Heart left ventricle (tissue), 16 donors: ENCODE results near the gene MLIP. TPM values are rescaled to one million over a fixed set of nuclear protein-coding genes. Genes with fewer than 3 reads are reported as not detected.
A peak's percentile ranks its signal among the peaks of the same experiment; 100 is the strongest.
"Not testable (repeated sequence)": the region's sequence is repeated elsewhere in the genome, so short reads cannot be mapped to it uniquely, and the experiment has no call there.

Experiments used
- ATAC-seq, 4 donors: fragments of 200-7000 bp; cut with Tn5 transposase; one replicate each; pipeline ENCODE4 v1.9.1; 2020 to 2022; ENCODE audit warnings: moderate library complexity in 4 of 4, mild to moderate bottlenecking in 3 of 4, moderate number of reproducible peaks in 1 of 4
- DNase-seq, 5 donors: peaks; one replicate each; pipeline ENCODE4 v3.0.0-alpha.2; 2020
- H3K27ac ChIP-seq, 12 donors: fragments of 200-600 bp; sonication (generic) in 4 of 12; one replicate each; pipeline versions ENCODE4 v1.5.0 to v1.8.0; 2016 to 2022; ENCODE audit warnings: mild to moderate bottlenecking in 2 of 12
- H3K27me3 ChIP-seq, 9 donors: fragments of 200-600 bp; sonication (generic) in 2 of 9; one replicate each; pipeline versions ENCODE4 v1.5.1 to v1.8.0; 2016 to 2022; ENCODE audit warnings: mild to moderate bottlenecking in 3 of 9
- H3K36me3 ChIP-seq, 9 donors: fragments of 200-600 bp; sonication (generic) in 2 of 9; one replicate each; pipeline versions ENCODE4 v1.5.0 to v1.8.0; 2018 to 2022; ENCODE audit warnings: mild to moderate bottlenecking in 2 of 9
- H3K4me1 ChIP-seq, 12 donors: fragments of 200-600 bp; sonication (generic) in 4 of 12; one replicate each; pipeline versions ENCODE4 v1.5.0 to v1.8.0; 2016 to 2022; ENCODE audit warnings: mild to moderate bottlenecking in 3 of 12
- H3K4me3 ChIP-seq, 12 donors: fragments of 200-600 bp; sonication (generic) in 4 of 12; one replicate each; pipeline versions ENCODE4 v1.5.0 to v1.8.0; 2017 to 2022; ENCODE audit warnings: mild to moderate bottlenecking in 9 of 12, moderate library complexity in 4 of 12
- H3K9me3 ChIP-seq, 12 donors: fragments of 200-600 bp; sonication (generic) in 4 of 12; one replicate each; pipeline versions ENCODE4 v1.5.0 to v1.8.0; 2016 to 2022; ENCODE audit warnings: mild to moderate bottlenecking in 1 of 12
- POLR2A ChIP-seq, 2 donors: fragments of 450-650 bp; IDR thresholded peaks; one replicate each; pipeline ENCODE4 v1.6.1; 2017; ENCODE audit warnings: antibody characterized with exemption in 2 of 2, mild to moderate bottlenecking in 2 of 2, moderate library complexity in 2 of 2
- WGBS, 4 donors: extraction: QIAGEN DNeasy Blood & Tissue Kit in 2 of 4; methylation state at CpG; one replicate each; pipeline versions ENCODE4 v1.1.5 to v1.1.7; 2013 to 2018; 5-methylcytosine and 5-hydroxymethylcytosine counted together
- intact Hi-C, 10 donors: fragments of 100-400 bp; cut with DNase I; formaldehyde crosslinking; loops; one replicate each; pipeline versions ENCODE4 v1.11.1 to v1.14.2; 2022
- polyA plus RNA-seq, 2 donors: library from polyadenylated mRNA; stranded (reverse); fragments of 200-250 nt; gene quantifications; one replicate each; pipeline ENCODE4 v1.2.3, GENCODE V29; 2013
- total RNA-seq, 9 donors: library from RNA; depleted of rRNA in 2 of 9; stranded (reverse); fragments of >200 nt in 2 of 9; fragmentation: NEBNext Ultra II Directional in 3 of 9; extraction: Animal tissue kit (Norgen Biotek cat#: 25700) in 3 of 9; gene quantifications; one replicate each; pipeline versions ENCODE4 v1.1.0 to v1.2.4, GENCODE V29; 2016 to 2023
- TF ChIP-seq, protein P1 (sequence below), 12 donors: fragments of 200-600 bp; sonication (generic) in 4 of 12; IDR thresholded peaks; one replicate each; pipeline versions ENCODE4 v1.5.0 to v1.8.0; 2018 to 2022; ENCODE audit warnings: antibody characterized with exemption in 12 of 12, mild to moderate bottlenecking in 5 of 12
- donor health status: ischemic (EF 13 %, LVEDD 7.1; RV severe dilation, severe dysfunction).
- donor health status: healthy with polysubstance abuse.
- donor health status: DM: no; HTN: yes; CAD: no.
- donor health status: DM: no; HTN: no; CAD: no.
- donor health status: ischemic (EF 25% LVEDD 6.9; RV normal size, moderate dysfunction).
- donor health status: ischemic (EF 25% LVEDD 5.7; RV mildly dilated, moderate dysfunction).
- donor health status: healthy.
- donor health status: DM: yes; HTN: yes; CAD: no.
- donor health status: ischemic (EF 35%, LVEDD 5.7; RV mildly dilated, moderate dysfunction).
- donor health status: nonischemic (EF 11% LVEDD 7.7; RV severe dilation, severe dysfunction).
- donor health status: DM: yes; HTN: yes; CAD: no.
- donor health status: PGD.
- donor health status: ischemic (EF 29% LVEDD 5.4; RV normal size, mild dysfunction).
- donor health status: nonischemic (EF 23%, LVEDD 6.1; RV moderate dilation, normal function).

MLIP gene
- total and polyA plus RNA-seq, 11 donors, result 130 to 522 (median 360) TPM

GRCh38 chr6:54198134-54198533 is 86.9 kb downstream of the MLIP start:
- TF ChIP-seq, protein P1, sequence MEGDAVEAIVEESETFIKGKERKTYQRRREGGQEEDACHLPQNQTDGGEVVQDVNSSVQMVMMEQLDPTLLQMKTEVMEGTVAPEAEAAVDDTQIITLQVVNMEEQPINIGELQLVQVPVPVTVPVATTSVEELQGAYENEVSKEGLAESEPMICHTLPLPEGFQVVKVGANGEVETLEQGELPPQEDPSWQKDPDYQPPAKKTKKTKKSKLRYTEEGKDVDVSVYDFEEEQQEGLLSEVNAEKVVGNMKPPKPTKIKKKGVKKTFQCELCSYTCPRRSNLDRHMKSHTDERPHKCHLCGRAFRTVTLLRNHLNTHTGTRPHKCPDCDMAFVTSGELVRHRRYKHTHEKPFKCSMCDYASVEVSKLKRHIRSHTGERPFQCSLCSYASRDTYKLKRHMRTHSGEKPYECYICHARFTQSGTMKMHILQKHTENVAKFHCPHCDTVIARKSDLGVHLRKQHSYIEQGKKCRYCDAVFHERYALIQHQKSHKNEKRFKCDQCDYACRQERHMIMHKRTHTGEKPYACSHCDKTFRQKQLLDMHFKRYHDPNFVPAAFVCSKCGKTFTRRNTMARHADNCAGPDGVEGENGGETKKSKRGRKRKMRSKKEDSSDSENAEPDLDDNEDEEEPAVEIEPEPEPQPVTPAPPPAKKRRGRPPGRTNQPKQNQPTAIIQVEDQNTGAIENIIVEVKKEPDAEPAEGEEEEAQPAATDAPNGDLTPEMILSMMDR (IDR thresholded peaks at IDR 0.05), result no peak
- no peak for TF ChIP-seq POLR2A (IDR thresholded peaks at IDR 0.05)
- ATAC-seq (peak in 1 of 4 donors; percentile 9), DNase-seq (no peak)
- 84 to 96% (median 91%) methylated on average over 3 of the region's 3 CpGs for whole genome bisulfite sequencing, 4 donors
- no peak overlapping the region for H3K27ac ChIP-seq
- peaks cover 0 to 4% (median 0%) of the 10 kb centered on the region in 9 donors for H3K36me3 ChIP-seq
- H3K9me3 ChIP-seq, result no peaks in the 10 kb centered on the region
- H3K4me3 ChIP-seq, result no peak overlapping the region
- H3K4me1 ChIP-seq, result peaks cover 0 to 13% (median 6%) of the 10 kb centered on the region in 12 donors
- H3K27me3 ChIP-seq, result no peaks in the 10 kb centered on the region
- intact Hi-C loops, result no loop called here

GRCh38 chr6:54203474-54204035 is 92.3 kb downstream of the MLIP start:
- intact Hi-C loops, DNase-seq, ATAC-seq, H3K36me3 ChIP-seq, H3K9me3 ChIP-seq, H3K27me3 ChIP-seq, H3K4me3 ChIP-seq: not testable (repeated sequence)
- H3K4me1 ChIP-seq, result peaks cover 0 to 35% (median 8%) of the 10 kb centered on the region in 12 donors
- WGBS, 4 donors, result 93 to 94% (median 94%) methylated on average over 16 of the region's 16 CpGs
- peak overlapping the region in 1 of 12 donors; percentile 86 for H3K27ac ChIP-seq

- Histone ChIP-seq H3K9me3 (no peaks in the 10 kb centered on the region), H3K27ac (peak overlapping the region; percentile 6 to 86 (median 72)), H3K27me3 (no peaks in the 10 kb centered on the region), H3K36me3 (peaks cover 0 to 4% (median 0%) of the 10 kb centered on the region in 9 donors), H3K4me3 (no peak overlapping the region), H3K4me1 (peaks cover 0 to 35% (median 8%) of the 10 kb centered on the region in 12 donors)
- intact Hi-C loops, result no loop called here
- TF ChIP-seq, protein P1 (IDR thresholded peaks at IDR 0.05), result no peak
- no peak for TF ChIP-seq POLR2A (IDR thresholded peaks at IDR 0.05)
- WGBS, 4 donors, result 23 to 26% (median 25%) methylated on average over 2 of the region's 2 CpGs
- DNase-seq, result peak in 2 of 5 donors; percentile 33 to 58
- ATAC-seq, result peak; percentile 90 to 95 (median 95)
Measured at GRCh38 chr6:54204921-54205591, 93.8 kb downstream of the MLIP start.

- Histone ChIP-seq H3K4me1 (peaks cover 0 to 35% (median 8%) of the 10 kb centered on the region in 12 donors), H3K36me3 (peaks cover 0 to 4% (median 0%) of the 10 kb centered on the region in 9 donors), H3K4me3 (no peak overlapping the region), H3K9me3 (no peaks in the 10 kb centered on the region), H3K27me3 (no peaks in the 10 kb centered on the region), H3K27ac (peak overlapping the region in 8 of 12 donors; percentile 14 to 86 (median 72))
- ATAC-seq, result no peak
- WGBS, 4 donors, result 78 to 87% (median 80%) methylated on average over 2 of the region's 2 CpGs
- TF ChIP-seq, protein P1 (IDR thresholded peaks at IDR 0.05), result no peak
- intact Hi-C loops, result no loop called here
- DNase-seq, result no peak
Measured at GRCh38 chr6:54206510-54206909, 95.3 kb downstream of the MLIP start.

- ATAC-seq, H3K36me3 ChIP-seq: not testable (repeated sequence)
Measured at GRCh38 chr6:54209983-54210382, 98.7 kb downstream of the MLIP start.

More at GRCh38 chr6:54209983-54210382, 98.7 kb downstream of the MLIP start:
- H3K4me3 ChIP-seq, intact Hi-C loops, DNase-seq, H3K27me3 ChIP-seq, H3K9me3 ChIP-seq, H3K27ac ChIP-seq: not testable (repeated sequence)
- H3K4me1 ChIP-seq, result peaks cover 0 to 27% (median 5%) of the 10 kb centered on the region in 12 donors
- 79 to 92% (median 84%) methylated on average over 6 of the region's 7 CpGs for WGBS, 4 donors
